MCF 10A (cell line): ENCODE data around the gene LRP11. TPM values are rescaled to one million over a fixed set of nuclear protein-coding genes. Genes with fewer than 3 reads are reported as not detected.

ENCODE experiments used
- BruUV-seq: library from RNA; stranded (reverse); fragments of 400-500 nt; replicated peaks from 2 replicates; lab custom pipeline; 2021; lab: Mats Ljungman, UMichigan
- CTCF ChIA-PET: fragments of 300-600 bp; sonication (Branson Sonifier 250); formaldehyde crosslinking; extraction: SDS; loops from one replicate; lab custom pipeline; 2021; ENCODE audit warnings: antibody characterized with exemption, inconsistent platforms; lab: Yijun Ruan, JAX
- POLR2A ChIA-PET: fragments of 300-600, 350-650 bp; sonication (Branson Sonifier 250); formaldehyde crosslinking; extraction: SDS; loops from one replicate; lab custom pipeline; 2020; ENCODE audit warnings: antibody characterized with exemption, inconsistent platforms; lab: Yijun Ruan, JAX
- DNase-seq: peaks from one replicate; pipeline ENCODE4 v3.0.0-alpha.2; 2018; ENCODE audit not compliant: unreplicated experiment
- H3K27ac Mint-ChIP-seq: one replicate; pipeline ENCODE4 v1.8.0; 2022; ENCODE audit warnings: mild to moderate bottlenecking, low read depth, mixed read lengths; ENCODE audit not compliant: unreplicated experiment
- H3K27me3 Mint-ChIP-seq: one replicate; pipeline ENCODE4 v1.8.0; 2022; ENCODE audit warnings: mixed read lengths; ENCODE audit not compliant: insufficient read depth, unreplicated experiment
- H3K36me3 Mint-ChIP-seq: one replicate; pipeline ENCODE4 v1.8.0; 2022; ENCODE audit warnings: mild to moderate bottlenecking, moderate library complexity, mixed read lengths; ENCODE audit not compliant: insufficient read depth, unreplicated experiment
- H3K4me1 Mint-ChIP-seq: one replicate; pipeline ENCODE4 v1.8.0; 2022; ENCODE audit warnings: mixed read lengths; ENCODE audit not compliant: insufficient read depth, unreplicated experiment
- H3K4me3 Mint-ChIP-seq: one replicate; pipeline ENCODE4 v1.8.0; 2022; ENCODE audit warnings: mild to moderate bottlenecking, moderate library complexity, mixed read lengths; ENCODE audit not compliant: unreplicated experiment
- H3K9me3 Mint-ChIP-seq: one replicate; pipeline ENCODE4 v1.8.0; 2022; ENCODE audit warnings: mixed read lengths; ENCODE audit not compliant: unreplicated experiment
- intact Hi-C: fragments of 100-400 bp; cut with micrococcal nuclease; formaldehyde crosslinking; loops from 2 replicates; pipeline ENCODE4 v1.14.1; 2022
- total RNA-seq: library from RNA; stranded (reverse); gene quantifications from 2 replicates; pipeline ENCODE4 v1.2.3, GENCODE V29; 2022
- TF ChIP-seq, protein P1 (sequence below): fragments of 200-600 bp; IDR thresholded peaks from one replicate; pipeline ENCODE4 v1.8.0; 2022; ENCODE audit warnings: antibody characterized with exemption, mild to moderate bottlenecking; ENCODE audit not compliant: unreplicated experiment

LRP11 gene
- total RNA-seq, 1 experiment from 2014 or later = 46.1 TPM

DNA sequence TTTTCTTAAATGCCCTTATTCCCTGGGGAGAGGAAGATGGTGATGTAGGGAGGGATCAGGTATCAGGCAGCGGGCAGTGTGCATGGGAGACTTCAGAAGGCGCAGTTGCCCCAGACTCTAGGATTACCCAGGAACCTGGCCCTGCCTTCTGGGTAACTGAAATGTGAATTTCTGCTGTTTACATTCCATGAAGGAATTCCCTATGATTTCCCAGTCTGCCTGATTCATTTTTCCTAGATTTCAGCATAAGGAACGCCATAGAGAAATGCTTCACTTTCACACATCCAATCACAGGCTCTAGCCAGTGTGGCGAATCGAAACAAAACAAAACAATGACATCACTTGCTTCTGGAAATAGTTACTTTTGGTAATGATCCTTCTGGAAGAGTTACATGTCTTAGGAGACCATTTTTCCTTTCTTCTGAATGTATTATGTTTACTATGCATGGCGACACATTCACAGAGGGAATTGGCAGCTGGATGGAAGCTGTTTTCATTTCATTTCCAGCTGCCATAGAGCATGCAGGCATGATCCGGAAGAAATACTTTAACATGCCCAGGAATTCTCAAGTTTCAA, 33.3 kb downstream of the LRP11 start:
- Mint-ChIP-seq H3K27me3 (no peaks in the 10 kb centered on the region), H3K36me3 (peaks cover 57% of the 10 kb centered on the region), H3K9me3 (no peaks in the 10 kb centered on the region), H3K4me1 (no peaks in the 10 kb centered on the region), H3K27ac (no peak overlapping the region), H3K4me3 (no peak overlapping the region)
- POLR2A ChIA-PET = interaction anchor here (1.2 to 3.0 kb wide), 2 partner anchors 12 to 26 kb away, joined by 4 to 7 read pairs; no protein-coding TSS in a partner anchor
- CTCF ChIA-PET = interaction anchor here (0.5 to 2.4 kb wide), 3 partner anchors 24 to 131 kb away, joined by 3 to 10 read pairs (median 4); no protein-coding TSS in a partner anchor
- TF ChIP-seq, protein P1, sequence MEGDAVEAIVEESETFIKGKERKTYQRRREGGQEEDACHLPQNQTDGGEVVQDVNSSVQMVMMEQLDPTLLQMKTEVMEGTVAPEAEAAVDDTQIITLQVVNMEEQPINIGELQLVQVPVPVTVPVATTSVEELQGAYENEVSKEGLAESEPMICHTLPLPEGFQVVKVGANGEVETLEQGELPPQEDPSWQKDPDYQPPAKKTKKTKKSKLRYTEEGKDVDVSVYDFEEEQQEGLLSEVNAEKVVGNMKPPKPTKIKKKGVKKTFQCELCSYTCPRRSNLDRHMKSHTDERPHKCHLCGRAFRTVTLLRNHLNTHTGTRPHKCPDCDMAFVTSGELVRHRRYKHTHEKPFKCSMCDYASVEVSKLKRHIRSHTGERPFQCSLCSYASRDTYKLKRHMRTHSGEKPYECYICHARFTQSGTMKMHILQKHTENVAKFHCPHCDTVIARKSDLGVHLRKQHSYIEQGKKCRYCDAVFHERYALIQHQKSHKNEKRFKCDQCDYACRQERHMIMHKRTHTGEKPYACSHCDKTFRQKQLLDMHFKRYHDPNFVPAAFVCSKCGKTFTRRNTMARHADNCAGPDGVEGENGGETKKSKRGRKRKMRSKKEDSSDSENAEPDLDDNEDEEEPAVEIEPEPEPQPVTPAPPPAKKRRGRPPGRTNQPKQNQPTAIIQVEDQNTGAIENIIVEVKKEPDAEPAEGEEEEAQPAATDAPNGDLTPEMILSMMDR = no peak
- intact Hi-C loops = no loop called here
- no peak for DNase-seq
- no TSS peak for BruUV-seq

DNA sequence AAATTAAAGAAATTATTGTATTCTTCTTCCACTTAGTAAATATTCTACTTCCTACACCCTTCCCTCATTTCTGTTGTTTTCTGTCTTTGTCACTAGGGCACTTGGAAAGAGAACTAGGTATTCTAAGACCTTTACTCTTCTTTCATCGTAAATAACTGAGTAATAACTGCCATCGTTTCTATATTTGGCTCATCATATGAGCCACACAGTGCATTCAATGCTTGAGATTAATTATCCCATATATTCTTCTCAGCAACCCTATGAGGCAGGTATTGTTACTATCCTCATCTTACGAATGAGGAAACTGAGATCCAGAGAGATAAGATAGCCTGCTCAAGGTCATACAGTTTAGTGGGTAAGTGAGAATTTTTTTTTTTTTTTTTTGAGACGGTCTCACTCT, 38.9 kb downstream of the LRP11 start:
- no peak overlapping the region for H3K27ac Mint-ChIP-seq
- H3K36me3 Mint-ChIP-seq = peaks cover 59% of the 10 kb centered on the region
- no peaks in the 10 kb centered on the region for H3K27me3 Mint-ChIP-seq
- TF ChIP-seq, protein P1 = no peak
- intact Hi-C loops = no loop called here
- no peak for DNase-seq
- no peaks in the 10 kb centered on the region for H3K9me3 Mint-ChIP-seq
- POLR2A ChIA-PET = interaction anchor here (1.3 to 2.5 kb wide), 2 partner anchors 11 to 108 kb away, joined by 3 to 6 read pairs; no protein-coding TSS in a partner anchor
- H3K4me1 Mint-ChIP-seq = no peaks in the 10 kb centered on the region
- BruUV-seq = no TSS peak
- CTCF ChIA-PET = interaction anchor here (0.6 to 2.0 kb wide), 3 partner anchors 11 to 16 kb away, joined by 4 to 7 read pairs (median 4); no protein-coding TSS in a partner anchor
- H3K4me3 Mint-ChIP-seq = no peak overlapping the region

DNA sequence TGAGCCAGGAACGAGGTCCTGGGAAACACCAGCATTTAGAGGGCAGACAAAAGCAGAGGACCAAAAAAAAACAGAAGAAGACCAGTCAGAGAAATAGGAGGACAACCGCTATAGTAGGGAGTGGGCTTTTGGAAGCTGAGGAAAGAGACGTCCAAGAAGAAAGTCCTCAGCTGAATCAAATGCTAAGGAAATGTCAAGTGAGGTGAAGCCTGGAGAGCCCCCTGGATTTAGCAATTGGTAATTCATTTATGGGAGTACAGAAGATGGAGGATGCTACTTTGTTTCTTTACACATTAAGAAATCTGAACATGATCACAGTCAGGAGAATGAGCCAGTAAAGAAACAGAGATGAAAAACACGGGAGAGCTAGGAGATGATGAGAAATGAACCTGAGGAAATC, 41.1 kb downstream of the LRP11 start:
- TF ChIP-seq, protein P1 = no peak
- H3K36me3 Mint-ChIP-seq = peaks cover 46% of the 10 kb centered on the region
- no peak for DNase-seq
- no peaks in the 10 kb centered on the region for H3K9me3 Mint-ChIP-seq
- no peaks in the 10 kb centered on the region for H3K27me3 Mint-ChIP-seq
- CTCF ChIA-PET = interaction anchor here (0.7 to 1.7 kb wide), 5 partner anchors 12 to 93 kb away, joined by 3 to 6 read pairs (median 4); no protein-coding TSS in a partner anchor
- POLR2A ChIA-PET = interaction anchor here (0.7 to 2.7 kb wide), 3 partner anchors 8 to 101 kb away, joined by 3 to 6 read pairs (median 5); no protein-coding TSS in a partner anchor
- H3K27ac Mint-ChIP-seq = no peak overlapping the region
- intact Hi-C loops = loop anchor here (5.0 kb wide), 1 partner anchor 101 kb away; no protein-coding TSS in a partner anchor
- BruUV-seq = no TSS peak
- no peaks in the 10 kb centered on the region for H3K4me1 Mint-ChIP-seq
- H3K4me3 Mint-ChIP-seq = no peak overlapping the region

DNA sequence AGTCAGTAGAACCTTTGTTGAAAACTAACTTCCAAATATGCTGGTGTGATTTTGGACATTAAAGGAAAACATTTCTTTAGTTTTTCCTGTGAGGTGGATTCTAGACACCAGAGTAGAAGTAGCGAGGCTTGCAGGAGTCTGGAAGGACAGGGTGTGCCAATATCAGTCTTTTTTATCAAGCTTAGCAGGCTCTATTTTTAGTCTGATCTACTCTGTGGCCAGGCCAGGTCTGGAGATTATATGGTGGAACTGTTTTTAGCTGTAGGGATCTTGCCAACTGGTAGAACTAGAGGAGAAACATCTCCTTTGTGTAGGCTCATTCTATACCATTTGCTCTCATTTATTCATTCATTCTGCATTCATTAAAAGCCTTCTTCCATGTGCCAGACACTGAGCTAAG, 42.7 kb downstream of the LRP11 start:
- H3K36me3 Mint-ChIP-seq = peaks cover 57% of the 10 kb centered on the region
- no peaks in the 10 kb centered on the region for H3K4me1 Mint-ChIP-seq
- H3K9me3 Mint-ChIP-seq = no peaks in the 10 kb centered on the region
- CTCF ChIA-PET = interaction anchor here (0.6 to 2.4 kb wide), 5 partner anchors 11 to 259 kb away, joined by 3 to 7 read pairs (median 6); no protein-coding TSS in a partner anchor
- TF ChIP-seq, protein P1 = no peak
- intact Hi-C loops = loop anchor here (5.0 kb wide), 1 partner anchor 99 kb away; no protein-coding TSS in a partner anchor
- no peak overlapping the region for H3K4me3 Mint-ChIP-seq
- H3K27ac Mint-ChIP-seq = no peak overlapping the region
- H3K27me3 Mint-ChIP-seq = no peaks in the 10 kb centered on the region
- POLR2A ChIA-PET = interaction anchor here (2.7 kb wide), 1 partner anchor 14 kb away, joined by 5 read pairs; no protein-coding TSS in a partner anchor
- BruUV-seq = no TSS peak
- DNase-seq = no peak
